CD14-positive monocyte (primary cell): ENCODE measurements around the gene TMEM135. TPM values are rescaled to one million over a fixed set of nuclear protein-coding genes. Genes with fewer than 3 reads are reported as not detected.

Source experiments
- DNase-seq, 3 donors: peaks; one replicate each; pipeline ENCODE4 v3.0.0-alpha.2; 2011 to 2022
- H2AFZ ChIP-seq: 2 replicates; pipeline ENCODE4 v1.6.0; 2012; ENCODE audit warnings: mild to moderate bottlenecking, low read depth, low read length, inconsistent platforms; ENCODE audit not compliant: insufficient read depth, poor library complexity, severe bottlenecking
- H3K27ac ChIP-seq, 2 donors: 1 replicate in 1 of 2; 2 replicates in 1 of 2; pipeline ENCODE4 v1.5.1; 2012 to 2013; ENCODE audit warnings: low read length in 2 of 2, control low read depth in 1 of 2, inconsistent platforms in 1 of 2, low read depth in 1 of 2, mild to moderate bottlenecking in 1 of 2
- H3K27me3 ChIP-seq, 2 donors: one replicate each; pipeline versions ENCODE4 v1.6.0 to v1.6.1; 2011 to 2013; ENCODE audit warnings: low read length in 2 of 2; ENCODE audit not compliant: control insufficient read depth in 2 of 2, insufficient read depth in 2 of 2
- H3K36me3 ChIP-seq, 2 donors: replicated peaks in 1 of 2; 1 replicate in 1 of 2; 2 replicates in 1 of 2; pipeline versions ENCODE4 v1.5.1 to v1.6.1; 2012 to 2013; ENCODE audit warnings: low read length in 2 of 2, control low read depth in 1 of 2, inconsistent platforms in 1 of 2, mild to moderate bottlenecking in 1 of 2; ENCODE audit not compliant: insufficient read depth in 2 of 2, control insufficient read depth in 1 of 2
- H3K4me1 ChIP-seq, 2 donors: 1 replicate in 1 of 2; 2 replicates in 1 of 2; pipeline versions ENCODE4 v1.5.1 to v1.6.1; 2012 to 2013; ENCODE audit warnings: low read length in 2 of 2, control low read depth in 1 of 2, inconsistent platforms in 1 of 2, mild to moderate bottlenecking in 1 of 2, moderate library complexity in 1 of 2; ENCODE audit not compliant: insufficient read depth in 2 of 2, control insufficient read depth in 1 of 2
- H3K4me2 ChIP-seq: replicated peaks from 2 replicates; pipeline ENCODE3; 2012; ENCODE audit warnings: low read length, moderate library complexity, mild to moderate bottlenecking; ENCODE audit not compliant: poor library complexity, severe bottlenecking; ENCODE audit errors: extremely low read depth
- H3K4me3 ChIP-seq, 3 experiments: fragments of 200-600 bp in 1 of 3; sonication (generic) in 1 of 3; replicated peaks in 1 of 3; 1 replicate in 2 of 3; 2 replicates in 1 of 3; pipeline ENCODE4 v1.5.1; 2011 to 2013; ENCODE audit warnings: low read length in 3 of 3, mild to moderate bottlenecking in 3 of 3, control low read depth in 2 of 3, low read depth in 2 of 3, inconsistent platforms in 1 of 3, moderate library complexity in 1 of 3
- H3K79me2 ChIP-seq: 2 replicates; pipeline ENCODE4 v1.6.0; 2012; ENCODE audit warnings: mild to moderate bottlenecking, control low read depth, inconsistent platforms, low read length, moderate library complexity; ENCODE audit not compliant: insufficient read depth
- H3K9ac ChIP-seq: 2 replicates; pipeline ENCODE4 v1.6.0; 2017; ENCODE audit warnings: low read length, mild to moderate bottlenecking; ENCODE audit not compliant: insufficient read depth, poor library complexity, severe bottlenecking
- H3K9me3 ChIP-seq, 2 donors: replicated peaks in 1 of 2; 1 replicate in 1 of 2; 2 replicates in 1 of 2; pipeline versions ENCODE4 v1.5.1 to v1.6.1; 2012 to 2013; ENCODE audit warnings: low read length in 2 of 2, control low read depth in 1 of 2; ENCODE audit not compliant: control insufficient read depth in 1 of 2, insufficient read depth in 1 of 2
- H4K20me1 ChIP-seq: 2 replicates; pipeline ENCODE4 v1.6.0; 2012; ENCODE audit warnings: mild to moderate bottlenecking, low read length, control low read depth, moderate library complexity; ENCODE audit not compliant: insufficient read depth
- H3K27ac Mint-ChIP-seq, 7 donors: one replicate each; pipeline ENCODE4 v1.8.0; 2020; ENCODE audit warnings: mild to moderate bottlenecking in 7 of 7, mixed read lengths in 7 of 7, moderate library complexity in 6 of 7, inconsistent platforms in 2 of 7
- H3K27me3 Mint-ChIP-seq, 3 donors: one replicate each; pipeline ENCODE4 v1.8.0; 2021 to 2022; ENCODE audit warnings: low read depth in 3 of 3, mild to moderate bottlenecking in 3 of 3, mixed read lengths in 3 of 3, moderate library complexity in 3 of 3, inconsistent platforms in 1 of 3
- H3K36me3 Mint-ChIP-seq, 2 donors: one replicate each; pipeline ENCODE4 v1.8.0; 2020; ENCODE audit warnings: mixed read lengths in 2 of 2, inconsistent platforms in 1 of 2, mild to moderate bottlenecking in 1 of 2
- H3K4me1 Mint-ChIP-seq: one replicate; pipeline ENCODE4 v1.8.0; 2020; ENCODE audit warnings: mild to moderate bottlenecking, mixed read lengths
- H3K4me3 Mint-ChIP-seq, 2 donors: one replicate each; pipeline ENCODE4 v1.8.0; 2020; ENCODE audit warnings: mild to moderate bottlenecking in 2 of 2, mixed read lengths in 2 of 2, moderate library complexity in 1 of 2
- H3K9me3 Mint-ChIP-seq, 7 donors: one replicate each; pipeline ENCODE4 v1.8.0; 2020 to 2022; ENCODE audit warnings: mixed read lengths in 7 of 7, mild to moderate bottlenecking in 6 of 7, moderate library complexity in 6 of 7, inconsistent platforms in 2 of 7
- CTCF ChIP-seq: fragments of 200-600 bp; IDR thresholded peaks from one replicate; pipeline ENCODE4 v1.8.0; 2022; ENCODE audit warnings: antibody characterized with exemption, mild to moderate bottlenecking
- WGBS: methylation state at CpG from one replicate; pipeline ENCODE4 v1.1.5; 2013; ENCODE audit warnings: missing lambda C conversion rate; ENCODE audit not compliant: insufficient coverage; 5-methylcytosine and 5-hydroxymethylcytosine counted together
- intact Hi-C, 2 donors: fragments of 100-400 bp; cut with micrococcal nuclease; formaldehyde crosslinking; loops; one replicate each; pipeline versions ENCODE4 v1.15.0 to v1.15.1; 2023
- polyA plus RNA-seq, 3 donors: library from polyadenylated mRNA; depleted of rRNA in 1 of 3; unstranded in 2 of 3; stranded (reverse) in 1 of 3; fragments of 300-500 nt in 2 of 3; fragments of >200 nt in 1 of 3; fragmentation: Illumina TruSeq in 2 of 3; gene quantifications; 1 replicate in 2 of 3; 2 replicates in 1 of 3; pipeline ENCODE4 v1.2.3, GENCODE V29; 2012 to 2021

TMEM135 gene
- polyA plus RNA-seq, 3 donors: 2.7 to 8.4 (median 5.9) TPM

GRCh38 chr11:87128372-87128771, 90.6 kb downstream of the TMEM135 start:
- intact Hi-C loops: no loop called here
- no peaks in the 10 kb centered on the region for H3K79me2 ChIP-seq
- no peak overlapping the region for H3K27ac Mint-ChIP-seq

GRCh38 chr11:87134524-87135106, 96.9 kb downstream of the TMEM135 start:
- Histone ChIP-seq H3K4me3 (no peak overlapping the region), H2AFZ (no peak overlapping the region), H4K20me1 (no peaks in the 10 kb centered on the region), H3K36me3 (no peaks in the 10 kb centered on the region), H3K4me1 (no peaks in the 10 kb centered on the region), H3K27ac (no peak overlapping the region), H3K4me2 (no peak overlapping the region), H3K79me2 (no peaks in the 10 kb centered on the region), H3K9me3 (peaks cover 0 to 5% of the 10 kb centered on the region in 2 donors), H3K27me3 (no peaks in the 10 kb centered on the region), H3K9ac (no peak overlapping the region)
- peaks cover 1 to 13% (median 5%) of the 10 kb centered on the region in 7 donors for H3K9me3 Mint-ChIP-seq
- H3K27me3 Mint-ChIP-seq: no peaks in the 10 kb centered on the region
- no peaks in the 10 kb centered on the region for H3K36me3 Mint-ChIP-seq
- no CpG with 5 or more reads among the region's 1 CpG for WGBS
- H3K27ac Mint-ChIP-seq: no peak overlapping the region
- TF ChIP-seq CTCF: no peak
- intact Hi-C loops: no loop called here
- H3K4me3 Mint-ChIP-seq: no peak overlapping the region
- no peak for DNase-seq
- no peaks in the 10 kb centered on the region for H3K4me1 Mint-ChIP-seq

More at GRCh38 chr11:87128372-87128771, 90.6 kb downstream of the TMEM135 start:
- Histone ChIP-seq H3K36me3 (no peaks in the 10 kb centered on the region), H3K27ac (no peak overlapping the region), H3K4me1 (no peaks in the 10 kb centered on the region), H4K20me1 (no peaks in the 10 kb centered on the region), H2AFZ (no peak overlapping the region), H3K4me3 (no peak overlapping the region), H3K9ac (no peak overlapping the region), H3K27me3 (no peaks in the 10 kb centered on the region), H3K9me3 (peaks cover 0 to 3% of the 10 kb centered on the region in 2 donors), H3K4me2 (no peak overlapping the region)
- no peaks in the 10 kb centered on the region for H3K36me3 Mint-ChIP-seq
- H3K4me3 Mint-ChIP-seq: no peak overlapping the region
- no peaks in the 10 kb centered on the region for H3K27me3 Mint-ChIP-seq
- H3K9me3 Mint-ChIP-seq: no peaks in the 10 kb centered on the region
- DNase-seq: no peak
- TF ChIP-seq CTCF: no peak
- no peaks in the 10 kb centered on the region for H3K4me1 Mint-ChIP-seq
- no CpG with 5 or more reads among the region's 2 CpGs for WGBS
